ENCODE results near the gene METTL17. TPM values are rescaled to one million over a fixed set of nuclear protein-coding genes. Genes with fewer than 3 reads are reported as not detected.

Gene METTL17
- total and polyA plus RNA-seq, 2 of the 13 experiments (the other 11 are each of a cell fraction or from before 2014, with no cell fraction given): 122 to 199 TPM

DNA sequence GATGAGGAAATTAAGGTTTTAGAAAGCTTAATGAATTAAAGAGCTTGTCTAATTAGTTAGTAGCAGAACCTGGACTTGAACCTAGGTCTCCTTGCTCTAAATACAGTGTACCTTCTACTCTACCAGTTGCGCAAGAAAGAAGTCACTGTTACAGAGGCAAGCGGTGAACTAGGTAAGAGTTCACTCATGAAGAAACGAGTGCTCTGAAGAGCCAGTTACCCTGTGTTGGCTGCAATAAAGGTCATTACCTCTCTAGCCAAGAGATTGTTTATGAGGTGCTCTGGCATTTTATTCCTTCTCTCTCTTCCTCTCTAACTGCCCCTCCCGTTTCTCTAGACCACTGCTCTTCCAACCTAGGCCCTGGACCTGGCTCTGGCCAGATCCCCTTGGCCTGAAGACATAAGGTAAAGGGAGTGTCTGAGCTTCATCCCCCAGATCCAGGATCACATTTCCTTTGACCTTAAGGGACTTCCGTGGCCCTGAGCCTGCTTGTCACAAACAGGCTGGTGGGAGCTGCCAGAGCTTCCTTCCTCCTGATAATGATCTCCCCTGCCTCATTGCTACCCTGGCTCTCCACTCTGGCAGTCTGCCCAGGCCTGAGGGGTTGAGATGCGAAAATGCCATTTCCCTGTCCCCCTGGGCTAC, 54.3 kb downstream of the METTL17 start (continued):
- TF ChIP-seq, protein P1, sequence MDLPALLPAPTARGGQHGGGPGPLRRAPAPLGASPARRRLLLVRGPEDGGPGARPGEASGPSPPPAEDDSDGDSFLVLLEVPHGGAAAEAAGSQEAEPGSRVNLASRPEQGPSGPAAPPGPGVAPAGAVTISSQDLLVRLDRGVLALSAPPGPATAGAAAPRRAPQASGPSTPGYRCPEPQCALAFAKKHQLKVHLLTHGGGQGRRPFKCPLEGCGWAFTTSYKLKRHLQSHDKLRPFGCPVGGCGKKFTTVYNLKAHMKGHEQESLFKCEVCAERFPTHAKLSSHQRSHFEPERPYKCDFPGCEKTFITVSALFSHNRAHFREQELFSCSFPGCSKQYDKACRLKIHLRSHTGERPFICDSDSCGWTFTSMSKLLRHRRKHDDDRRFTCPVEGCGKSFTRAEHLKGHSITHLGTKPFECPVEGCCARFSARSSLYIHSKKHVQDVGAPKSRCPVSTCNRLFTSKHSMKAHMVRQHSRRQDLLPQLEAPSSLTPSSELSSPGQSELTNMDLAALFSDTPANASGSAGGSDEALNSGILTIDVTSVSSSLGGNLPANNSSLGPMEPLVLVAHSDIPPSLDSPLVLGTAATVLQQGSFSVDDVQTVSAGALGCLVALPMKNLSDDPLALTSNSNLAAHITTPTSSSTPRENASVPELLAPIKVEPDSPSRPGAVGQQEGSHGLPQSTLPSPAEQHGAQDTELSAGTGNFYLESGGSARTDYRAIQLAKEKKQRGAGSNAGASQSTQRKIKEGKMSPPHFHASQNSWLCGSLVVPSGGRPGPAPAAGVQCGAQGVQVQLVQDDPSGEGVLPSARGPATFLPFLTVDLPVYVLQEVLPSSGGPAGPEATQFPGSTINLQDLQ (CRISPR knock-in tag; IDR thresholded peaks at IDR 0.05): no peak
- TF ChIP-seq HDAC1 (CRISPR knock-in tag; IDR thresholded peaks at IDR 0.05) (peak; percentile 59; the same call in 1 of the 2 replicates), MED1 (CRISPR knock-in tag; IDR thresholded peaks at IDR 0.05) (peak; percentile 84), SNRNP70 (IDR thresholded peaks at IDR 0.05; ENCODE audit: low read depth, low read length) (no peak), ZSCAN9 (CRISPR knock-in tag; IDR thresholded peaks at IDR 0.05; ENCODE audit: borderline replicate concordance) (peak; percentile 27), DMAP1 (CRISPR knock-in tag; IDR thresholded peaks at IDR 0.05) (0 out of 2 replicates have a peak, but pooled peaks have one; percentile 40), PHB2 (IDR thresholded peaks at IDR 0.05; ENCODE audit: partially characterized antibody) (no peak), RARG (CRISPR knock-in tag; IDR thresholded peaks at IDR 0.05; ENCODE audit: low read depth) (no peak), FOSL2 (CRISPR knock-in tag; IDR thresholded peaks at IDR 0.05) (peak; percentile 24; the same call in 1 of the 2 replicates), CREM (IDR thresholded peaks at IDR 0.05) (peak; percentile 45; the same call in 1 of the 2 replicates), CREM (CRISPR knock-in tag; IDR thresholded peaks at IDR 0.05) (no peak), ZBTB40 (IDR thresholded peaks at IDR 0.05) (no peak), ZBTB40 (CRISPR knock-in tag; IDR thresholded peaks at IDR 0.05) (peak; percentile 54; the same call in 1 of the 2 replicates), ZNF605 (CRISPR knock-in tag; IDR thresholded peaks at IDR 0.05) (peak; percentile 26; the same call in 1 of the 2 replicates), NR2F1 (CRISPR knock-in tag; IDR thresholded peaks at IDR 0.05) (peak in 1 of 2 experiments; percentile 61; a peak in 1 of 4 replicates), ZNF326 (CRISPR knock-in tag; IDR thresholded peaks at IDR 0.05; ENCODE audit: borderline replicate concordance) (no peak), DPF2 (CRISPR knock-in tag; IDR thresholded peaks at IDR 0.05; ENCODE audit: borderline replicate concordance, low read depth) (0 out of 2 replicates have a peak, but pooled peaks have one; percentile 19), NR0B2 (CRISPR knock-in tag; IDR thresholded peaks at IDR 0.05) (no peak), POGZ (CRISPR knock-in tag; IDR thresholded peaks at IDR 0.05) (peak; percentile 59; the same call in 1 of the 2 replicates)

All from HepG2 (cell line).